ENCODE results near the gene RNF227.
"Not testable (repeated sequence)": the region's sequence is repeated elsewhere in the genome, so short reads cannot be mapped to it uniquely, and the experiment has no call there.

Gene RNF227

DNA sequence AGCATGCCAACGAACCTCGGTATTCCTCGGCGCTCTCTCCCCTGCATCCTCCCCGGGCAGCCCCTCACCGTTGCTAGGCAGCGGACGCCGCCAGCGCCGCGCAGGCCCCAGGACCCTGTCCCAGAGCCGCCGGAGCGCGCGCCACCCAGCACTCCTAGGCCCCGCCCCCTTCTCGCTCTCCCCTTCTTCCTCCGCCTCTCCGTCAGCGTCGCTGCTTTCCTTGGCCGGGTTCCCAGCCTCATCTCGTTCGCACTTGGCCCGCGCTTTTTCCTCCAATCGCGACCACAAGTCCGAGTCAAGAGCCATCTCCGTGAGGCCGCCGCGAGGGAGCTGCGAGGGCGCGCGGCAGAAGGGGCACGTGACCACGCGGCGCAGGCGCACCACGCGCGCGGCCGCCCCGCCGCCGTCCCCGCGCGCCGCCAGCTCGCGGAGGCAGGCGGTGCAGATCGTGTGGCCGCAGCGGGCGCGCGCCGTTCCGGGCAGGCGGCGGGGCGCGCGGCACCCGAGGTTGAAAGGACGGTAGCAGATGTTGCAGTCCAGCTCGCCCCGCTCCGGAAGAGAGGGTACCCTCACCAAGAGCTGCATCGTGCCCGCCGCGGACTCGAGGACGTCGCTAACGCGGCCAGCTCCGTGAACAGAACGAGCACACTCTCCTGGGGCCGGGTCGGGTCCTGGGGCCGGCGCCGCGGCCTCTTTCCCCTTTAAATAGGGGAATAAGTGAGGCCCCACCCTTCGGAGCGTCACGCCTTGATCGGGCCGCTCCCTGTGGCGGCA lies at the start of gene RNF227:
Gene RNF227, minus strand, starts transcription at position 679 of the 774 bp plus-strand sequence. Its CDS starts 94 bp downstream, at position 585.
- peak; percentile 90 for DNase-seq (ENCODE audit: low spot score)

DNA sequence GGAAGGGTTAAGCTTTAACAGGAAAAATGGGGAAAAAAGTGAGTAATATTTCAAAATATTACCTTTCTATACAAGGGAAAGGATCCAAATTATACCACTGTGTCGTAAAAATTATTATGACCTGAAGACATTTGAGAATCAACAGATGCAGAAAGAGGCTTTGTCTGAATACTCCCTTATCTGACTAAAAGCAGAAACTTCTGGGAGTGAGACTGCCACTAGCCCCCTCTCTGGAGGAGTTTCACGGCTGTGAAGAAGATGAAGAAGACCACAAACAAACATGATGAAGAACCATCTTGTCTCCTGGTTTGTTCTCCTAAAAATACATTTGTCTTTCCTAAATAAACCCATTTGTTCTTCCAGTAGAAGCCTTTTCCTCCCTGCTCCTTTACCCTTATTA lies 45.3 kb upstream of the RNF227 start:
- DNase-seq (ENCODE audit: low spot score) = no peak

DNA sequence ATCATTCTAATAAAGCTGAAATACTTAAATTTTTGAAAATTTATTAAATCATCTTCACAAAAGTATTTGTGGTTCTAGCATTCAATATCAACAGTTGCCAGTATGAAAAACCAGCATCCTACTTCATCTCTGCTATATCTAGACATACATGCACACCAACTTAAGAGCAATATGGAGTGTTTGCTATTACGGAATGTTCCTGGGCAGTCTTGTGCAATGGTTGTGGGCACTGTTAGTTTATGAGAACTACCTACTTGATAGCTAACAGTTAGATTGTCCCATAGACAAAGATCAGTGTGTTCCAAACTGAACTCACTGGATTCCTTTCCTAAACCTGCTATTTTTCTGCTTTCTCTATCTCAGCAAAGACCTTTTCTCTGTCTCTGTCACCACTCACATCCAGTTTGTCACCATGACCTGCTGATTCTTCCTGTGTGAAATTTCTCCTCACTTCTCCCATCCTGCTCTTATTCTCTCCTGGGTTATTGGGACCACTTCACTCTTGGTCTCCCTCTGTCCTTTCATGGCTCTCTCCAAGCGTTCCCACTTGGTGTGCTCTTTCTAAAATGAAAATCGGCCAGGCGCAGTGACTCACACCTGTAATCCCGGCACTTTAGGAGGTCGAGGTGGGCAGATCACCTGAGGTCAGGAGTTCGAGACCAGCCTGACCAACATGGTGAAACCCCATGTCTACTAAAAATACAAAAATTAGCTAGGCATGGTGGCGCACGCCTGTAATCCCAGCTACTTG lies 43.6 kb upstream of the RNF227 start:
- DNase-seq (ENCODE audit: low spot score) = no peak

DNA sequence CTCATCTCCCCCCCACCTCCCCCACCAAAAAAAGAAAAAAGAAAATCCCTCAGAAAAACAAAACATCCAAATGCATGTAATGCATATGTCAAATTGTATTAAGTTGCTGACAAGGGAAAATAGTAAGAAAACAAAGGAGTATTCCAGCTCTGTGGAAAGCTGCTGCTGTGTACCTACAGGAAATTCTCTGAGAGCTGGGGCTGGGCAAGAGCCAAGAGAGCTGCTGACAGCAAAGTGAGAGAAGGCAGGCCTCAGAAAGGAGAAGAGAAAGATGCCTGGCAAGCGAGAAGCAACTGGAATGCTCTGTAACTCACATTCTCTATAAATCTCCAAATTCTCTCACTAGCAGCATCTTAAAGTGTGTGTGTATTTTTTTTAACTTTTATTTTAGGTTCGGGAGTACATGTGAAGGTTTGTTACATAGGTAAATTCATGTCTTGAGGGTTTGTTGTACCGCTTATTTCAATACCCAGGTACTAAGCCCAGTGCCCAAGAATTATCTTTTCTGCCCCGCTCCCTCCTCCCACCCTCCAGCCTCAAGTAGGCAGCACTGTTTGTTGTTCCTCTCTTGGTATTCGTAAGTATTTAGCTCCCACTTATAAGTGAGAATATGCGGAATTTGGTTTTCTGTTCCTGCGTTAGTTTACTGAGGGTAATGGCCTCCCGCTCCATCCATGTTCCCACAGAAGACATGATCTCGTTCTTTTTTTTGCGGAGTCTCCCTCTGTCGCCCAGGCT lies 40.3 kb upstream of the RNF227 start:
- peak; percentile 3 for DNase-seq (ENCODE audit: low spot score)

DNA sequence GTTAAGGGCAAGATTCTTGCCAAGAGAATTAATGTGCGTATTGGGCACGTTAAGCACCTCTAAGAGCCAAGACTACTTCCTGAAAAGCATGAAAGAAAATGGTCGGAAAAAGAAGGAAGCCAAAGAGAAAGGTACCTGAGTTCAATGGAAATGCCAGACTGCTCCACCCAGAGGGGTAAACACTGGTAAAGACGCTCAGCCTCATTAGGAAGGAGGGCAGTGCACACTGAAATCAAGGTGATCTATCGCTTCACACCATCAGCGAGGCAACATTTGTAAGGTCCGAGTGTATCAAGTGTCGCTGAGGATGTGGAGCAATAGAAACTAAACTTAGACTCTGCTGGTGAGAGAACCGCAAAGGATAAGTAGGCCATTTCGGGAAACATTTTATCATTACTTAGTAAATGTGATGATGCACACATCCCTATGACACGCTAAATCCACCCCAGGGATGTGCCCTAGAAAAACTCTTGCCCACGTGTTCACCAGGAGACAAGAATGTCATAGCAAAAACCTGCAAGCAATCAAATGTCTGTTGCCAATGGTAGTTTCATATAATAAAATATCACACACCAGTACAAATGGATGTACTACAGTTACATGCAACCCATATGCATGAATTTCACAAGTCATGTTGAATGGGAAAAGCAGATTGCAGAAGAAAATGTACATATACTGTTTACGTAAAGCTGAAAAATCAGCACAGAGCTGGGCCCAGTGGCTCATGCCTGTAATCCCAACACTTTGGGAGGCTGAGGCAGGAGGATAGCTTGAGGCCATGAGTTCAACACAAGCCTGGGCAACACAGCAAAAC lies 39.5 kb upstream of the RNF227 start:
- DNase-seq (ENCODE audit: low spot score) = no peak

DNA sequence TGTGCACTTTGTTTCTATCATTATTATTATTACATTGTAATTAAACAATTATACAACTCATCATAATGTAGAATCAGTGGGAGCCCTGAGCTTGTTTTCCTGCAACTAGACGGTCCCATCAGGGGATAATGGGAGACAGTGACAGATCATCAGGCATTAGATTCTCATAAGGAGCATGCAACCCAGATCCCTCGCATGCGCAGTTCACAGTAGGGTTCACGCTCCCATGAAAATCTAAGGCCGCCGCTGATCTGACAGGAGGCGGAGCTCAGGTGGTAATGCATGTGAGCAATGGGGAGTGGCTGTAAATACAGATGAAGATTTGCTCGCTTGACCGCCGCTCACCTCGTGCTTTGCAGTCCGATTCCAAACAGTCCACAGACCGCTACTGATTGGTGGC lies 37.2 kb upstream of the RNF227 start:
- DNase-seq (ENCODE audit: low spot score) = not testable (repeated sequence)

DNA sequence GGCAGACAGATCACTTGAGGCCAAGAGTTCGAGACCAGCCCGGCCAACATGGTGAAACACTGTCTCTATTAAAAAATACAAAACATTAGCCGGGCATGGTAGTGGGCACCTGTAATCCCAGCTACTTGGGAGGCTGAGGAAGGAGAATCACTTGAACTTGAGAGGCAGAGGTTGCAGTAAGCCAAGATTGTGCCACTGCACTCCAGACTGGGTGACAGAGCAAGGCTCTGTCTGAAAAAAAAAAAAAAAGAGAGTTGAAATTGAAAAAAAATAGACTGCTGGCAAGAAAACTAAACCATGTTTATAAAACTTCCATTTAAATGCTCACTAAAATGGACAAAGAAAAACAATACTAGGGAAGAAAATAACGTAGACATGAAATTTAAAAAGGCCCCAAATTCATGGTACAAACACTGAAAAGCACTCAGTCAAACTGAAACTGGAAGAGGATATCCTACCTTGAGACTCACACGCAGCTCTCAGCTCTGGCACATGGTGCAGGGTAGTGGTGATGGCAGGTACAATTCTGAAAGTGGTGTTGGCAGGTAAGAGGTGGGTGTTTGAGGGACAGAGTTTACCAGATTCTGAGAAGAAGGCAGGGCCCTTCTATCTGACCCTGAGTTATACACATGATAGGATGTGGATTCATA lies 35.2 kb upstream of the RNF227 start:
- DNase-seq (ENCODE audit: low spot score) = no peak

DNA sequence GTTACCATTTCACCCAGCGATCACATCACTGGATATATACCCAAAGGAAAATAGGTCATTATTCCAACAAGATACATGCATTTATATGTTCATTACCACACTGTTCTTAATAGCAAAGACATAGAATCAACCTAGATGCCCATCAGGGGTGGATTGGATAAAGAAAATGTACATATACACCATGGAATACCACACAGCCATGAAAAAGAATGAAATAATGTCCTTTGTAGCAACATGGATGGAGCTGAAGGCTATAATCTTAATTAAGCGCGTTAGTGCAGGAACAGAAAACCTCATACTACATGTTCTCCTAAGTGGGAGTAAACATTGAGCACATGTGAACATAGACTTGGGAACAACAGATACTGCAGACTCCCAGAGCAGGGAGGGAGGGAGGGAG lies 34.5 kb upstream of the RNF227 start:
- no peak for DNase-seq (ENCODE audit: low spot score)

DNA sequence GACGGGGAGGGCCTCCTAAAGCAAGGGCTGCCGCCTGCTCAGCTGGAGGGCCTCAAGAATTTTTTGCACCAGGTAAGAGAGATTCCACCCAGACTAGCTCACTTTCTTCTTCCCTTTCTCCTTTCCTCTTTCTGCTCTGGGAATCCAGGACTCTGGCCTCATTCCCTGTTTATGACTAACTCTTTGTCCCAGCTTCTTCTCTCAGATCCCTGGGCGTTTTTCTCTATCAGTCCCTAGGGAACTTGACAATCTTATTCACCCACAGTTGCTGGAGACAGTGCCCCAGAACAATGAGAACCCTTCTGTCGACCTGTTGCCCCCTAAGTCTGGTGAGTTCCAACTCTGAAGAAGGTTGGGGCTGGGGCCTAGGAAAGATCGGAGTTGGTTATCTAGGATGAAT lies 31.6 kb upstream of the RNF227 start:
- DNase-seq (ENCODE audit: low spot score) = no peak

DNA sequence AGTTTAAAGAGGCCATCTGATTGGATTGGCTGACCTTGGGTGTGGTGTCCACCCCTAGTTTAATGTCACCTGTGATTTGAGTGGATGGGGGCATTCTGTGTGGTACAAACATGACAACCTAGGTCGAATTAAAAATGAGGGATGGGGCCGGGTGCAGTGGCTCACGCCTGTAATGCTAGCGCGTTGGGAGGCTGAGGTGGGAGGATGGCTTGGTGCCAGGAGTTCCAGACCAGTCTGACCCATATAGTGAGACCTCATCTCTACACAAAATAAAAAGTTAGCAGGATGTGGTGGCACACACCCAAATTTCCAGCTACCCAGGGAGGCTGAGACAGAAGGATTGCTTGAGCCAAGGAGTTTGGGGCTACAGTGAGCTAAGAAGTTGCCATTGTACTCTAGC lies 30.4 kb upstream of the RNF227 start:
- no peak for DNase-seq (ENCODE audit: low spot score)

DNA sequence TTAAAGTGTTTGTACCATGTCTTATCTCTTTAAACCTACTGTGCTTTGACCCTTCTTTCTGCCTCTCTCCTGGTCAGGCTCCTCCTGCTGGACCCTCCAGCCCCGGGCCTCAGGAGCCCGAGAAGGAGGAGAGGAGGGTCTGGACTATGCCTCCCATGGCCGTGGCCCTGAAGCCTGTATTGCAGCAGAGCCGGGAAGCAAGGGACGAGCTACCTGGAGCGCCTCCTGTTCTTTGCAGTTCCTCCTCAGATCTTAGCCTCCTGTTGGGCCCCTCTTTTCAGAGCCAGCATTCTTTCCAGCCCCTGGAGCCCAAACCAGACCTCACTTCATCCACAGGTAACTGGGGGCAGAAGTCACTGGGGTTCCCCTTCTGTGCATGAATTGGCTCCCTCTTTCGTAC lies 29.6 kb upstream of the RNF227 start:
- no peak for DNase-seq (ENCODE audit: low spot score)

DNA sequence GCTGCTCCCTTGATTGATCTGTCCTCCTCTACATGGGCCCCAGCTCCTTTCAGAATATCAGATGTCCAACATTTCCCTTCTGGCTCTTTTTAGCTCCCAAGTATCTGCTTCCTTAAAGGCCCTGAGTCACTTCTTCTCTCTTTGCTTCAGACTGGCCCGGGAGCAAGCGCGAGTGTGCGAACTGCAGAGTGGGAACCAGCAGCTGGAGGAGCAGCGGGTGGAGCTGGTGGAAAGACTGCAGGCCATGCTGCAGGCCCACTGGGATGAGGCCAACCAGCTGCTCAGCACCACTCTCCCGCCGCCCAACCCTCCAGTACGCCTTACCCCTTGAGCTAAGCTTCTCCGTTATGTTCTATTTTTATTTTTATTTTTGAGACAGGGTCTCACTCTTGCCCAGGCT lies 28.2 kb upstream of the RNF227 start:
- DNase-seq (ENCODE audit: low spot score) = no peak

DNA sequence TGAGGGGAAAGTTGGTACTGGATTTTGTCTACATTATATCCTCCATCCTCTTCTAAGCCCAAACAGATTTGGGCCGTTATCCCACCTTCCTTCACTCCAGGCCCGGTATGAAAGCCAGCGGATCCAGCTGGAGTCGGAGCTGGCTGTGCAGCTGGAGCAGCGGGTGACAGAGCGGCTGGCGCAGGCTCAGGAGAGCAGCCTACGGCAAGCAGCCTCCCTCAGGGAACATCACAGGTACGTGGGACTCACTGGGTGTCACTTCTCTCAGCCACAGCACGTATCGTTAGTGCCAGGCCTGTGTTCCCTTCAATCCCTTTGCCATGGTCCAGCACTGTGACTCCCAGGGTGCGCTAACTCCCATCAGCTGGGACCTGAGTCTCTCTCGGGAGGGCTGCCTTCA lies 27.2 kb upstream of the RNF227 start:
- no peak for DNase-seq (ENCODE audit: low spot score)

DNA sequence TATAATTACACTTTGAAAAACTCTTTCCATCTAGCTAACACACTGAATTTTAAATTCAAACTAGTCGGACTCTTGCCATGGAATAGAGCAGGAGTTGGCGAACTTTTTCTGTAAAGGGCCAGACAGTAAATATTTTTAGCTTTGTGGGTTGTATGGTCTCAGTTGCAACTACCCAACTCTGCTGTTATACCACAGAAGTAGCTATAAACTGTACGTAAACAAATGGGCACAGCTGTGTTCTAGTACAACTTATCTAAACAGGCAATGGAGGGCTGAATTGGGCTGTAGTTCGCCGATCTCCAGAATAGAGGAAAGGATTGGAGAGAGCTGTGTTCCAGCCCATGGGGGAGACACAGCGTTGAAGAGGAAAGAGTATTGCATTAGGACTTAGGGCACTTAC lies 24.7 kb upstream of the RNF227 start:
- no peak for DNase-seq (ENCODE audit: low spot score)

DNA sequence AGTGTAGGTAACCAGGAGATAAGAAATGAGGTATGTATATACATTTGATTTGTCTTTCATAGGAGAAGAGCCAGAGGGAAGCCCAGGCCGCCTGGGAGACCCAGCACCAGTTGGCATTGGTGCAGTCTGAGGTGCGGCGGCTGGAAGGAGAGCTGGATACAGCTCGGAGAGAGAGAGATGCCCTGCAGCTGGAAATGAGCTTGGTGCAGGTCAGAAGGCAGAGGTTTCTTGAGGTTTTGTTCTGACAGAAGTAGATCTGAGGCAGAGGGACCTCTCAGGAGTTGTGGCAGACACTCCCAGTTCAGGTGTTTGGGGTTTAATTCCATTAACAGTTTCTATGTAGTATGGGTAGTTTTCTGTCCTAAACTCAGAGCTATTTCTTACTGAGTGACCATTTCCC lies 23.9 kb upstream of the RNF227 start:
- no peak for DNase-seq (ENCODE audit: low spot score)

DNA sequence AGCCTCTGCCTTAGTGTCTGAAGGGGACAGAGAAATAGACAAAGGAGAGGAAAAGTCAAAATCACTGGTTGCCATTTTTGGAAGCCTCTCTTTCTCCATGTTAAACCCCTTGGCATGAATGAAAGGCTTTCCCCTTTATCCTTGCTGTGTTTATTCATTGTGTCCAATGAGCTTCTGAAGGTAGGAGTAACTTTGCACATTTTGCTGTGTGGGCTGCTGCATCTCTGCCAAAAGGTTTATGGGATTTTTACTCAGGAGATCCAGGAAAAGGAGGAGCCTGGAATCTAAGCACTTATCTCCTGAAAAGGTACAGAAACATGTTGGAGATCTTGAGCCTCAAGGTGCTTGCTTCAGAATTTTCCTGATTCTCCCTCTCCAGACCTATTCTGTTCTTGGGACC lies 19.8 kb upstream of the RNF227 start:
- no peak for DNase-seq (ENCODE audit: low spot score)

DNA sequence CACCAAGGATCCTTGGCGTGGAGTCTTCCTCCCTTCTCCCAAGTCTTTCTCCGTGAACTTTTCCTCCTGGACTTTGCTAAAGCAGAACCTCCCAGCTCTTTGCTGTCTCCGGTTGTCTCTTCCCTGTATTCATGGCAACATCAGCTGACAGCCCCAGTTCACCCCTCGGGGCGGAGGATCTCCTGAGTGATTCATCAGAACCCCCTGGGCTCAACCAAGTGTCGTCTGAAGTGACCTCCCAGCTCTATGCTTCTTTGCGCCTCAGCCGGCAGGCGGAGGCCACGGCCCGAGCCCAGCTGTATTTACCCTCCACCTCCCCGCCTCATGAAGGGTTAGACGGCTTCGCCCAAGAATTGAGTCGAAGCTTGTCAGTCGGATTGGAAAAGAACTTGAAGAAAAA lies 16.9 kb upstream of the RNF227 start:
- no peak for DNase-seq (ENCODE audit: low spot score)

DNA sequence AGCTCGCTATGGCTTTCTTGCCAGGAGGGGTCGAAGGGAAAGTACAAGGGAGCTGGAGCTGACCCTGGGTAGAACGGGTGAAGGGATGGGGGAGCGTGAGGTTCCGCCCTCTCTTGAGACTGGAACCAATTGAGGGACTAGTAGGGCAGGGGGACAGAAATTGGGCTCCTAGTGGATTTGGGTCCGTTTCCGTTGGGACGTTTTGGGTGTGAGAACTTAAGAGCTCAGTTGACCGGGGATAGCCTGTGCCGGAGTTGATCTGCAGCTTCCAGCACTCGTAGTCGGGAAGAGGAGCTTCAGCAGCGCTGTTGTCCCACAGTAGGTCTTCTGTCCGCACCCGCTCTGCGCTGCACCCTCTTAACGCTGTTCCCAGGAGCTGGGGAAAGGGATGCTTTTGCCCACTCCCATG lies 16.4 kb upstream of the RNF227 start:
- DNase-seq (ENCODE audit: low spot score) = peak; percentile 46

DNA sequence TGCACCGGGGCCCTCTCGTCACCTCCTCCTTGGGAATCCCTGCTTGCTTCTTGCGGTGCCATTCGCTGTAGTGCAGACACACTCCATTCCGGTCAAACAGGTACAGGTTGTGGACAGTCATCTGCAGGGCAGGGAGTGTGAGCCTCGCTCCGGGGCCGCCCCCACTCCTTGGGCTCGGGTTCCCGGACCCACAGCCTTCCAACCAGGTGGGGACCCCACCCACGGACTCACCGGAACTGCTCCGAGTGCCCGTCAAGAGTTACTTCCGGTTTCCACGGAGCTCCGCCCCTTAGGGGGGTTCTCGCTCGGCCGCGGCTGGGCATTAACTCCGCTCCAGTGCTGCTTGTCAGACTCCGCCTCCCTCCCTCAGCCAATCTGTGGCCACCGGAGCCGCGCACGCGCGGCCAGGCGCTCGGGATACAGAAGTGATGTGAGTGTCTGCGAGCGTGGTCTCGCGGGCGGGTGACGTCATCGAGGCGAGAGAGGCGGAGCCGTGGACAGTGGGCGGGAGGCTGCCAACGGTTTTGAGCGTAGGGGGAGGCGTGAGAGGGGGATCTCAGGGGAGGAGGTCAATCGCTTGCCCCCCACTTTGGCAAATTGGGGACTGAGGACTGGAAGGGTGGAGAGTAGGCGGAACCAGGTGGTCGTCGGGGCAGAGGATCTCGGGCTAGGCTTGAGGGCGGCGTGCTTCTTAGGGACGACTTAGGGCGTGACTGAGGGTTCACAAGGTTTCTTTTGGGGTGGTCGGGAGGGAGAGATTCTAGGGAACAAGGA lies 15.8 kb upstream of the RNF227 start, which contains the start of the genes CNTROB and TRAPPC1:
Gene CNTROB, plus strand, starts transcription at position 498 of the 774 bp plus-strand sequence. CDS start 874 bp downstream, outside the sequence.
Gene TRAPPC1, minus strand, starts transcription at position 238 of the 774 bp plus-strand sequence. Its CDS starts 117 bp downstream, at position 121.
- peak; percentile 99 for DNase-seq (ENCODE audit: low spot score)

Measured in cerebellar cortex (tissue), 1 donor.